Neural crest cell (in vitro differentiated cells): ENCODE measurements around the gene ADRB2. TPM values are rescaled to one million over a fixed set of nuclear protein-coding genes. Genes with fewer than 3 reads are reported as not detected.

ENCODE experiments used
- DNase-seq: peaks from one replicate; pipeline ENCODE4 v3.0.0; 2021; ENCODE audit warnings: low read depth, mixed read lengths, low spot score
- H3K27ac Mint-ChIP-seq: one replicate; pipeline ENCODE4 v1.8.0; 2021; ENCODE audit warnings: mild to moderate bottlenecking, mixed read lengths; ENCODE audit not compliant: unreplicated experiment
- H3K27me3 Mint-ChIP-seq: 2 replicates; pipeline ENCODE4 v1.8.0; 2021; ENCODE audit warnings: low read depth, mild to moderate bottlenecking, mixed read lengths
- H3K36me3 Mint-ChIP-seq: 2 replicates; pipeline ENCODE4 v1.8.0; 2021; ENCODE audit warnings: low read depth, mild to moderate bottlenecking, mixed read lengths
- H3K4me1 Mint-ChIP-seq: 2 replicates; pipeline ENCODE4 v1.8.0; 2021; ENCODE audit warnings: mixed read lengths
- H3K4me3 Mint-ChIP-seq: one replicate; pipeline ENCODE4 v1.8.0; 2021; ENCODE audit warnings: mild to moderate bottlenecking, mixed read lengths
- H3K9me3 Mint-ChIP-seq: 2 replicates; pipeline ENCODE4 v1.8.0; 2021; ENCODE audit warnings: mixed read lengths
- total RNA-seq: library from RNA; stranded (reverse); gene quantifications from 2 replicates; pipeline ENCODE4 v1.2.1, GENCODE V29; 2021
- TF ChIP-seq, protein P1 (sequence below): fragments of 200-600 bp; sonication (generic); conservative IDR thresholded peaks from 2 replicates; pipeline ENCODE4 v1.5.0; 2021; ENCODE audit warnings: antibody characterized with exemption, mild to moderate bottlenecking

The ADRB2 gene
- total RNA-seq, 1 donor from 2014 or later: 0.16 TPM

DNA sequence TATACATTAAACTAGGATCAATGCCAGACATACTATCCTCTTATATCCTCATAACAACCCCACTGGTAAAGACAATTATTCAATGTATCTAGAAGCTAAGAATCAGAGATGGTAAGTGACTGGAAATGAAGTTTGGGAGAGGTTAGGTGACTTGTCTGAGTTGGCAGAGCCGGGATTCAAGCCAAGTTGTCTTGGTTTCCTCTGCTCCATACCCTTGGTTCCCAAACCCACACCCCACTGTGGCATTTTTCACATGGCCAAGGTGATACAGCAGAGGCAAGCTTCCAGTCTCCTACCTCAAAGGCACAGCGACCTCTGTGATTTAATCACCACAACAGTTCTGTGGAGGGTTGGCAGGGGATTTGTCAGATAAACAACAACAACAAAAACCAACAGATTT lies 34.7 kb upstream of the ADRB2 start:
- no peaks in the 10 kb centered on the region for H3K4me1 Mint-ChIP-seq
- no peaks in the 10 kb centered on the region for H3K36me3 Mint-ChIP-seq
- no peaks in the 10 kb centered on the region for H3K9me3 Mint-ChIP-seq
- H3K27ac Mint-ChIP-seq: no peak overlapping the region
- TF ChIP-seq, protein P1, sequence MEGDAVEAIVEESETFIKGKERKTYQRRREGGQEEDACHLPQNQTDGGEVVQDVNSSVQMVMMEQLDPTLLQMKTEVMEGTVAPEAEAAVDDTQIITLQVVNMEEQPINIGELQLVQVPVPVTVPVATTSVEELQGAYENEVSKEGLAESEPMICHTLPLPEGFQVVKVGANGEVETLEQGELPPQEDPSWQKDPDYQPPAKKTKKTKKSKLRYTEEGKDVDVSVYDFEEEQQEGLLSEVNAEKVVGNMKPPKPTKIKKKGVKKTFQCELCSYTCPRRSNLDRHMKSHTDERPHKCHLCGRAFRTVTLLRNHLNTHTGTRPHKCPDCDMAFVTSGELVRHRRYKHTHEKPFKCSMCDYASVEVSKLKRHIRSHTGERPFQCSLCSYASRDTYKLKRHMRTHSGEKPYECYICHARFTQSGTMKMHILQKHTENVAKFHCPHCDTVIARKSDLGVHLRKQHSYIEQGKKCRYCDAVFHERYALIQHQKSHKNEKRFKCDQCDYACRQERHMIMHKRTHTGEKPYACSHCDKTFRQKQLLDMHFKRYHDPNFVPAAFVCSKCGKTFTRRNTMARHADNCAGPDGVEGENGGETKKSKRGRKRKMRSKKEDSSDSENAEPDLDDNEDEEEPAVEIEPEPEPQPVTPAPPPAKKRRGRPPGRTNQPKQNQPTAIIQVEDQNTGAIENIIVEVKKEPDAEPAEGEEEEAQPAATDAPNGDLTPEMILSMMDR: no peak
- no peak overlapping the region for H3K4me3 Mint-ChIP-seq
- no peaks in the 10 kb centered on the region for H3K27me3 Mint-ChIP-seq
- no peak for DNase-seq

DNA sequence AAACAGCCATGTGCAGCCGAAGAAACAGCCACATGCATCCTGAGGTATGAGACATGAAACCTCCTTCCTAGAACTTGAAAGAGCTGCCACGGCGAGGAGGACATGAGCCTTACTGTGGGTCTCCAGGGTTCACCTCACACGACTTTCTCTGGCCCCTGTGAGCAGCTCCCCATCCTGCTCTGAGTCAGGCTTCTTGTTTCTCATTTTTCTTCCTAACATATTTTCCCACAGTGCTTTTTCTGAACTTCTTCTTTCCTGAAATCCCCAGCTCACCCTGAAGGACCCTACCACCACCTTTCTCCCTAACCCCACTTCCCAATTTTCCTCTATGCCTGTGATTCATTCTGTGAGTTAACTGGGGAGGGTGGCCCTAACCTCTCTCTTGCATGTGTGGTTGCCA lies 33.7 kb upstream of the ADRB2 start:
- DNase-seq: no peak
- no peaks in the 10 kb centered on the region for H3K4me1 Mint-ChIP-seq
- H3K36me3 Mint-ChIP-seq: no peaks in the 10 kb centered on the region
- TF ChIP-seq, protein P1: no peak
- H3K27me3 Mint-ChIP-seq: no peaks in the 10 kb centered on the region
- no peaks in the 10 kb centered on the region for H3K9me3 Mint-ChIP-seq
- H3K4me3 Mint-ChIP-seq: no peak overlapping the region
- no peak overlapping the region for H3K27ac Mint-ChIP-seq

DNA sequence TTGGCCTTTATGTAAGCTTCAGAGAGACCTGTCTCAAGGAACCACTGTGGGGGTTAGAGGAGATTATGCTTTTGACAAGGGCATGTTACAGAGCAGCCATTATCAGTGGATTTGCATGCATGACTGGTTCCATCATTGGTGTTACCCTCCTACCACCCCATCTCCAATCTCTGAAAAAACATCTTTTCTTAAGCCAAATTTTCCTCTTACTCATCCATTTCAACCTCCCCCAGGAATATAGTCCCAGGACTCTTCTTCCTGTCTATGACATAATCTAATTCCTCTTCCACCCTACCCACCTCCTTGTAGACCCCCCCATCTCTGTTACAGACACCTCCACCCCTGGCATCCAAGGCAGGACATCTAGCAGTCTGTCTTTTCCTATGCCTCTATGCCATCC lies 33.1 kb upstream of the ADRB2 start:
- Mint-ChIP-seq H3K4me3 (no peak overlapping the region), H3K27ac (no peak overlapping the region), H3K27me3 (no peaks in the 10 kb centered on the region), H3K36me3 (no peaks in the 10 kb centered on the region), H3K4me1 (no peaks in the 10 kb centered on the region), H3K9me3 (no peaks in the 10 kb centered on the region)
- no peak for DNase-seq
- TF ChIP-seq, protein P1: no peak

DNA sequence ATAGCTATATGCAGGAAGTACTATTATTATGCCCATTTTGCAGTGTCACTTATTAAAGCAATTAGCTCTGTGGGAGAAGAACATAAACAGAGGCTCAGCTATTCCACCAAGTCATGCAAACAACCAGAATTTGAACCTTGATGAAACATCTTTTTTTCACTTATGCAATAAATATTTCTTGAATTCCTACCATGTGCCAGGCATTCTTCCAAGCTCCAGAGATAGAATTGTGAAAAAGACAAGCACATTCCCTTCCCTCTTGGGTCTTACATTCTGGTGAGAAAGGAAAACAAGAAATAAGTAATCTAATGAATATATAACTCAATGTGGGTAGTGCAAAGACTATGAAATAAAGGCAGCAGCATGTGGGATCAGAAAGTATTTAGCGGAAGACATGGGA lies 32.1 kb upstream of the ADRB2 start:
- no peak for DNase-seq
- no peaks in the 10 kb centered on the region for H3K4me1 Mint-ChIP-seq
- TF ChIP-seq, protein P1: no peak
- H3K27me3 Mint-ChIP-seq: no peaks in the 10 kb centered on the region
- H3K36me3 Mint-ChIP-seq: no peaks in the 10 kb centered on the region
- no peak overlapping the region for H3K4me3 Mint-ChIP-seq
- H3K9me3 Mint-ChIP-seq: no peaks in the 10 kb centered on the region
- no peak overlapping the region for H3K27ac Mint-ChIP-seq

DNA sequence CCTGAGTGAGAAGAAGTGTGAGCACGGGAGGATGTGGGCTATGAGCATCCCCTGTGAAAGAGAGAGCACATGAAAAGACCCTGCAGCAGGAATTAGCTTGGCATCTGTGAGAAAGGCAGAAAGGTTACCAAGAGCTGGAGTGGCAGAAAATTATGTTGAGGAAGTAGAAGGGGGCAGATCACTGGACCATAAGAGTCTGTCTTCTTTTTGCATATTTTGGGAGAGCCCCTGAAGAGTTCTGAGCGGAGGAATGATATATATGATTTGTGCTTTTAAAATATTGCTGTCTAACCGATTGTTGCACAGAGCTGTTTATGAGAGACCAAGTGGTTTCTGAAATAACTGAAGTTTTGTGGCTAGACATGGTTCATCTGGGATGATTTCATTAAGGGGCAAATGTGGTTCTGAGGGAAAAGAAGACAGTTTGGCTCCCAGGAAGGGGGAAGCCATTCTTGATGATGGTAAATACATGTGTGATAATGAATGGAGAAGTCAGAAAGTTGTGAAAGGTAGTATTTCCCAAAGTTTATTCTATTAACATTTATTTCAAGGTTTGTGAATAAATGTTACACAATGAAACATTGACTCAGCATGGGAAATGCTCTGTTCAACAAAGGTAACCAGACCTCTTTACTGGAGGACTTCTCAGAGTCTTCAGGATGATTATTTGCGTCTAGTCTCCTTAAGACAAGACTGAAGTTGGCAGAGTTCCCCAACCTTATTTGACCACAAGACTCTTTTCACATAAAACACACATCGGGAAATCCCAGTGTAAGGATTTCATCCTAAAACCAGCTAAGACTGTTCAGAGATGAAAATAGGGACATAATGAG lies 31.5 kb upstream of the ADRB2 start:
- H3K9me3 Mint-ChIP-seq: no peaks in the 10 kb centered on the region
- H3K4me1 Mint-ChIP-seq: no peaks in the 10 kb centered on the region
- no peak for DNase-seq
- H3K36me3 Mint-ChIP-seq: no peaks in the 10 kb centered on the region
- H3K27ac Mint-ChIP-seq: no peak overlapping the region
- TF ChIP-seq, protein P1: no peak
- H3K27me3 Mint-ChIP-seq: no peaks in the 10 kb centered on the region
- H3K4me3 Mint-ChIP-seq: no peak overlapping the region
